GM13977 (cell line): Measurements from ENCODE around the gene PPFIA4.

Source experiments
- DNase-seq: peaks from one replicate; pipeline ENCODE4 v3.0.0; 2012; ENCODE audit warnings: low spot score
- CTCF ChIP-seq: IDR thresholded peaks from 2 replicates; pipeline ENCODE4 v1.5.1; 2012; ENCODE audit warnings: mild to moderate bottlenecking, control low read depth; ENCODE audit not compliant: insufficient read depth; ENCODE audit errors: extremely low read depth, missing control alignments
- in situ Hi-C: fragments of 300-500 bp; cut with MboI; formaldehyde crosslinking; loops from one replicate; pipeline ENCODE4 v1.12.0; 2022; ENCODE audit warnings: low sequenced_read_pairs, low pct_unique_long_range_greater_than_20kb, mixed read lengths, inconsistent platforms; ENCODE audit not compliant: unreplicated experiment

The PPFIA4 gene

GRCh38 chr1:203116091-203116820 lies 90.0 kb downstream of the PPFIA4 start:
- in situ Hi-C loops = no loop called here
- no peak for DNase-seq
- TF ChIP-seq CTCF = no peak

GRCh38 chr1:203117611-203118575 lies 91.6 kb downstream of the PPFIA4 start:
- peak; percentile 79 for DNase-seq
- in situ Hi-C loops = no loop called here
- TF ChIP-seq CTCF = peak; percentile 63

- in situ Hi-C loops = no loop called here
- DNase-seq = no peak
- TF ChIP-seq CTCF = no peak
Observed at GRCh38 chr1:203120325-203121153, 94.2 kb downstream of the PPFIA4 start.

- DNase-seq = no peak
- TF ChIP-seq CTCF = no peak
- in situ Hi-C loops = no loop called here
Observed at GRCh38 chr1:203121186-203122015, 95.1 kb downstream of the PPFIA4 start.

- no peak for DNase-seq
Observed at GRCh38 chr1:203122159-203122558, 95.9 kb downstream of the PPFIA4 start.

More at GRCh38 chr1:203122159-203122558, 95.9 kb downstream of the PPFIA4 start:
- in situ Hi-C loops = no loop called here
- TF ChIP-seq CTCF = no peak
